ENCODE data around the gene ZSCAN32.

The ZSCAN32 gene

DNA sequence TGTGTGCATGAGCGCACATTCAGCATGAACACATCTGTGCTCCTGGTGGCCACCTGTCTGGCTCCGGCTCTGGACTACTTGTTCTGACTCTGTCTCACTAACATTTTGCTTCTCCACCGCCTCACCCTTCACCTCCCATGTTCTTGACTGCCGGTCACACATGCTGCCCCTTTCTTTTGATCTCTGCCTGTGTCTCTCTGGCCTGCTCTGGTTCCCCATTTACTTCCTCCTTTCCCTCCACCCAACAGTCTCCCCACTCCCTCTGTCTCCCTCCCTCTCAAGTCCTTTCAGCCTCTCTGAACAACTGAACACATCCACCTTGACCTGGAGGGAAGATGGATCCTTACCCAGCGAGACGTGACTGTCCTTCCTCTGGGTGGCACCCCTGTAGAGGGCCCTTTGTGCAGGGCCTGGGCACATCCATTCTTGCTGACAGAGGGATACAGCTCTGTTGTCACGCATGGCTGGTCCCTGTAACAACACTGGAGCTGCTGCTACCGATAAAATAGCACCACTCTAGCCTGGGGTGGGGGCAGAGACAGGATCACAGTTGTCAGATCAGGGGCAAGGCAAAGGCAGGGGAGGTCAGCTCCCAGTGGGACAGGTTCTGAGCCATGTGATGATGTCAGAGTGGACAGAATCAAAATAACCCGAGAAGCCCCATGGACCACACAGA, 11.0 kb downstream of the ZSCAN32 start:
- Histone ChIP-seq H3K36me3 (ENCODE audit: insufficient read depth, low read length) (peaks cover 60% of the 10 kb centered on the region), H3K4me1 (ENCODE audit: insufficient read depth, low read length) (no peaks in the 10 kb centered on the region), H3K27me3 (ENCODE audit: control insufficient read depth in 1 of 2, insufficient read depth in 2 of 2, low read length in 2 of 2) (no peaks in the 10 kb centered on the region), H3K27ac (ENCODE audit: low read depth, low read length) (no peak overlapping the region), H3K9ac (ENCODE audit: low read length) (no peak overlapping the region), H3K4me3 (ENCODE audit: low read depth in 1 of 2, low read length in 2 of 2) (no peak overlapping the region), H3K9me3 (ENCODE audit: low read length) (peaks cover 41% of the 10 kb centered on the region)

DNA sequence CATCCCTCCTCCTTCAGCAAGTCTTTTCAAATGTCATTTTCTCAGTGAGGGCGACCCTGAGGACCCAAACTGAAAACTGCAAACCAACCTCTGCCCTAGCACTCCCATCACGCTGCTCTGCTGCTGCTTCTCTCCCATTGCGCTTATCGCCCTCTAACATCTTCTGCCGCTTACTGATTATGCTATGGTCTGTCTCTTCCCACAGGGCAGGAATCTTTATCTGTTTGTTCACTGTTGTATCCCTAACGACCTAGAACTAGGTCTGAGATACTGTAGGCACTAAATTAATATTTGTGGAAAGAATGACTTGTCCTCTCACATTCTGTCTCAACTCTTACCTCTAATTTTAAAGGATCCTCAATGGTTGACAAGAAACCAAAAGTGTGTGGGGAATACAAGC, 12.5 kb downstream of the ZSCAN32 start:
- no peak overlapping the region for H3K27ac ChIP-seq (ENCODE audit: low read depth, low read length)
- no peak overlapping the region for H3K9ac ChIP-seq (ENCODE audit: low read length)
- no peaks in the 10 kb centered on the region for H3K27me3 ChIP-seq (ENCODE audit: control insufficient read depth in 1 of 2, insufficient read depth in 2 of 2, low read length in 2 of 2)
- H3K36me3 ChIP-seq (ENCODE audit: insufficient read depth, low read length), result peaks cover 60% of the 10 kb centered on the region
- no peaks in the 10 kb centered on the region for H3K4me1 ChIP-seq (ENCODE audit: insufficient read depth, low read length)
- H3K9me3 ChIP-seq (ENCODE audit: low read length), result peaks cover 53% of the 10 kb centered on the region
- H3K4me3 ChIP-seq (ENCODE audit: low read depth in 1 of 2, low read length in 2 of 2), result no peak overlapping the region

DNA sequence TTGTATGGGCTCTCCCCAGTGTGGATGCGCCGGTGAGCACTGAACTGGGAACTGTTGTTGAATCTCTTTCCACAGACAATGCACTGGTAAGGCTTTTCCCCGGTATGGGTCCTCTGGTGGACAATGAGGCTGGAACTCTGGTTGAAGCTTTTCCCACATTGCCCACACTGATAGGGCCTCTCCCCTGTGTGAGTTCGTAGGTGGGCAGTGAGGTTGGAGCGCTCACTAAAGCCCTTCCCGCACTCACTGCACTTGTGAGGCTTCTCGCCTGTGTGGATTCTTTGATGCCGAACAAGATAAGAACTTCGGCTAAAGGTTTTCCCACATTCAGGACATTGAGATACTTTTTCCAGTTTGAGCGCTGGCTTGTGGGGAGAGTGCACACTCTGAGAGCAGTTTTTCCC, 17.8 kb downstream of the ZSCAN32 start:
- peaks cover 36% of the 10 kb centered on the region for H3K36me3 ChIP-seq (ENCODE audit: insufficient read depth, low read length)

DNA sequence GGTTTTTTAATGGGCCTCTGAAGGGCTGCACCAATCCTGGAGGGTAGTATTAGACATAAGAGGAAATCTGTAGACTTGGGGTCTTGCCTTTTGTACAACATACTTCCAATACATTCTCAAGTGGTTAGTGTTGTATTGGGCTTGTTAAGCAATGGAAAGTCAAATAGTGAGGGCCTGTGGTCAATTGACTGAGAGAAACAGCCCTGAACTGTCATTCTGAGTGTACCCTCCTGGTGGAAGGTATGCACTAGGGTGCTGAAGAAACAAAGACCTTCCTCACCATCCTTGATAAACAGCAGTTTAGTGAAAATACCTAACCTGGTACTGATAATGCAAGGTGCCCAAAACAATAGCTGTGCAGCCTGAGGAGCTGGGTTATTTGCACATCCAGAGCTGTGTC, 22.9 kb downstream of the ZSCAN32 start:
- peaks cover 8% of the 10 kb centered on the region for H3K36me3 ChIP-seq (ENCODE audit: insufficient read depth, low read length)
- H3K27me3 ChIP-seq (ENCODE audit: control insufficient read depth in 1 of 2, insufficient read depth in 2 of 2, low read length in 2 of 2), result no peaks in the 10 kb centered on the region
- peaks cover 44% of the 10 kb centered on the region for H3K9me3 ChIP-seq (ENCODE audit: low read length)
- H3K4me1 ChIP-seq (ENCODE audit: insufficient read depth, low read length), result no peaks in the 10 kb centered on the region
- H3K27ac ChIP-seq (ENCODE audit: low read depth, low read length), result no peak overlapping the region
- H3K4me3 ChIP-seq (ENCODE audit: low read depth in 1 of 2, low read length in 2 of 2), result no peak overlapping the region
- H3K9ac ChIP-seq (ENCODE audit: low read length), result no peak overlapping the region

More for the DNA sequence above, 17.8 kb downstream of the ZSCAN32 start:
- no peak overlapping the region for H3K9ac ChIP-seq (ENCODE audit: low read length)
- H3K4me1 ChIP-seq (ENCODE audit: insufficient read depth, low read length), result no peaks in the 10 kb centered on the region
- H3K27ac ChIP-seq (ENCODE audit: low read depth, low read length), result no peak overlapping the region
- H3K4me3 ChIP-seq (ENCODE audit: low read depth in 1 of 2, low read length in 2 of 2), result peak overlapping the region in 1 of 2 donors; percentile 30
- peaks cover 67% of the 10 kb centered on the region for H3K9me3 ChIP-seq (ENCODE audit: low read length)
- no peaks in the 10 kb centered on the region for H3K27me3 ChIP-seq (ENCODE audit: control insufficient read depth in 1 of 2, insufficient read depth in 2 of 2, low read length in 2 of 2)

DNA sequence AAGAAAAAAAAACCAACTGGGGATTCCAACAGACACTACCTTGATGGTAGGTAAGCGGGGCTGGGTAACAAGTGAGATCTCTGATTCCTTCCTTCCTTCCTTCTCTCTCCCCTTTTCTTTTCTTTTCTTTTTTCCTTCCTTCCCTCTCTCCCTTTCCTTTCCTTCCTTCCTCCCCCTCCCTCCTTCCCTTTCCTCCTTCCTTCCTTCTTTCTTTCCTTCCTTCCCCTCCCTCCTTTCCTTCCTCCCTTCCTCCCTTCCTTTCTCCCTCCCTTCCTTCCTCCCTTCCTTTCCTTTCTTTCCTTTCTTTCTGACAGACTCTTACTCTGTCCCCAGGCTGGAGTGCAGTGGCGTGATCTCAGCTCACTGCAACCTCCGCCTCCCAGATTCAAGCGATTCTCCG, 25.1 kb downstream of the ZSCAN32 start:
- Histone ChIP-seq H3K9me3 (ENCODE audit: low read length) (peaks cover 23% of the 10 kb centered on the region), H3K27ac (ENCODE audit: low read depth, low read length) (no peak overlapping the region), H3K36me3 (ENCODE audit: insufficient read depth, low read length) (no peaks in the 10 kb centered on the region), H3K27me3 (ENCODE audit: control insufficient read depth in 1 of 2, insufficient read depth in 2 of 2, low read length in 2 of 2) (no peaks in the 10 kb centered on the region), H3K4me3 (ENCODE audit: low read depth in 1 of 2, low read length in 2 of 2) (no peak overlapping the region), H3K9ac (ENCODE audit: low read length) (no peak overlapping the region), H3K4me1 (ENCODE audit: insufficient read depth, low read length) (no peaks in the 10 kb centered on the region)

DNA sequence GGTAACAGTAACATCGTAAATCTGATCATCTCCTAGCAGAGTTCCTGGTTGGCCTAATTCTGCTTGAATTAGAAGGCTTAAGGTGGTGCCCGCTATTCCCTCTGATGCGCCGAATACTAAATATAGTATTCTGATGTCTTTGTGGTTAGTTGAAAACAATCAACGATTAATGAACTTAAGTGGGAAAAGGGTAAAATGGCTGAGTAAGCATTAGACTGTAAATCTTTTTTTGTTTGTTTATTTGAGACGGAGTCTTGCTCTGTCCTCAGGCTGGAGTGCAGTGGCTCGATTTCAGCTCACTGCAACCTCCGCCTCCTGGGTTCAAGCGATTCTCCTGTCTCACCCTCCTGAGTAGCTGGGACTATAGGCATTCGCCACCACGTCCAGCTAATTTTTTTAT, 31.7 kb downstream of the ZSCAN32 start:
- Histone ChIP-seq H3K27ac (ENCODE audit: low read depth, low read length) (no peak overlapping the region), H3K36me3 (ENCODE audit: insufficient read depth, low read length) (no peaks in the 10 kb centered on the region), H3K9ac (ENCODE audit: low read length) (no peak overlapping the region), H3K4me3 (ENCODE audit: low read depth in 1 of 2, low read length in 2 of 2) (no peak overlapping the region), H3K9me3 (ENCODE audit: low read length) (no peaks in the 10 kb centered on the region), H3K27me3 (ENCODE audit: control insufficient read depth in 1 of 2, insufficient read depth in 2 of 2, low read length in 2 of 2) (no peaks in the 10 kb centered on the region), H3K4me1 (ENCODE audit: insufficient read depth, low read length) (no peaks in the 10 kb centered on the region)

DNA sequence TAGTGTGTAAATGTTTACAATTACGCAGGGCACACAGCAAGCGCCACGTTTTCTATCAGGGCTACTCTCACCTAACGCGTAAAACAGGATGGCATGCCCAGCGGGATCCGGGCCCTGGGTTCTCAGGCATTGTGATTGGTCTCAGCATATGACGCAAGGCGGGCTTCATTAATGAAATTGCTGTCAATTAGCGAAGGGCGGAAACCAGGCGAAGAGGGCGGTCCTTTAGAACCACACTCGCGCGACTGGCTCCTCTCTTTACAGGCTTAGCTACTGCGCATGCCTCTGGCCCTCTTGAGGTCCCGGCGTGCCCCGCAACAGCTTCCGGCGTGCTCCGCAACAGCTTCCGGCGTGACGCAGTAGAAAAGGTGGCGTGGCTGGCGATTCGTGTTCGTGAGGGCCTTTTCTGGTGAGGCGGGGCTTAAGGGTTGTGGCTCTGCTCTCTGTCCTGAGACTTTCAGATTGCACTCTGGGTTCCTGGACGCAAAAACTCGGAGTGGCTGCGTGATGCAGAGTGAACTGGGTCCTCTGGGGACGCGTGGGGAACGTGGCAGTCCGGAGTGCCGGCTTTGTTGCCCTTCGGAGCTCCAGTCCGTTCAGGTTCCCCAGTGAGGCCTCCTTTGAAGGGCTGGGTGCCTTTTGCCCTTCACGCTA, 35.9 kb downstream of the ZSCAN32 start:
- no peaks in the 10 kb centered on the region for H3K4me1 ChIP-seq (ENCODE audit: insufficient read depth, low read length)
- no peaks in the 10 kb centered on the region for H3K27me3 ChIP-seq (ENCODE audit: control insufficient read depth in 1 of 2, insufficient read depth in 2 of 2, low read length in 2 of 2)
- H3K27ac ChIP-seq (ENCODE audit: low read depth, low read length), result peak overlapping the region; percentile 77
- no peaks in the 10 kb centered on the region for H3K36me3 ChIP-seq (ENCODE audit: insufficient read depth, low read length)
- peak overlapping the region; percentile 62 to 69 for H3K4me3 ChIP-seq (ENCODE audit: low read depth in 1 of 2, low read length in 2 of 2)
- H3K9ac ChIP-seq (ENCODE audit: low read length), result no peak overlapping the region
- H3K9me3 ChIP-seq (ENCODE audit: low read length), result no peaks in the 10 kb centered on the region

DNA sequence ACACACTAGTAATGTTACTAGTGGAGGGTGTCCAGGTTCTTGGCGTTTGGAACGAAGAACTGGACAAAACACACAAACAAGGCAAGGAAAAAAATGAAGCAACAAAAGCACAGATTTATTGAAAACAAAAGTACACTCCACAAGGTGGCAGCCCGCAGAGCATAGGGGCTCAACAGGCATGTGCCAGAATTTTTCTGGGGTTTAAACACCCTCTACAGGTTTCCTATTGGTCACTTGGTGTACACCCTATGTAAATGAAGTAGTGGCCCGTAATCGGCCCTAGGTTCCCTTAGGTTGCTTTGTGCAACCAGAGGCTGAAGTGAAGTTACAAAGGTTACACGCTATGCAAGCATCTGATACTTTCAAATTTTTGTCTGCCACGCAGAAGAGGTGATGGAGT, 37.0 kb downstream of the ZSCAN32 start:
- Histone ChIP-seq H3K4me3 (ENCODE audit: low read depth in 1 of 2, low read length in 2 of 2) (no peak overlapping the region), H3K27ac (ENCODE audit: low read depth, low read length) (no peak overlapping the region), H3K27me3 (ENCODE audit: control insufficient read depth in 1 of 2, insufficient read depth in 2 of 2, low read length in 2 of 2) (no peaks in the 10 kb centered on the region), H3K9me3 (ENCODE audit: low read length) (no peaks in the 10 kb centered on the region), H3K4me1 (ENCODE audit: insufficient read depth, low read length) (no peaks in the 10 kb centered on the region), H3K36me3 (ENCODE audit: insufficient read depth, low read length) (no peaks in the 10 kb centered on the region), H3K9ac (ENCODE audit: low read length) (no peak overlapping the region)

DNA sequence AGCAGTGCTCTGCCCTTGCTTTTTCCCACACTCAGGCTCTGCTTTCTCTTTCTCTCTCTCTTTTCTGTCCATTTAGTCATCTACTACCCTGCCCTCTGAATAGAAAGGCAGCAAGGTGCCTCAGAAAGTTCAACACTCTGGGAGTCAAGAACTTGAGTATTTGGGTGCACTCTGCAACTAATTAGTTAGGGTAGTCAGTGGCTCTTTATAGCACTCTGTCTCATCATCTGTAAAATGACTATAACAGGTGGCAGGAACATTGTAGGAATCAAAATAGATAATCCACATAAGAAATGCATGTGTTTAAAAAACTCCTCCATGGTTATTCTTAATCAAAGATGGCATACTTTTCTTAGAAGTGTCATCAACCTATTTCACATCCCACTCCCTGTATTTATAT, 37.9 kb downstream of the ZSCAN32 start:
- Histone ChIP-seq H3K27ac (ENCODE audit: low read depth, low read length) (no peak overlapping the region), H3K9me3 (ENCODE audit: low read length) (no peaks in the 10 kb centered on the region), H3K9ac (ENCODE audit: low read length) (no peak overlapping the region), H3K4me3 (ENCODE audit: low read depth in 1 of 2, low read length in 2 of 2) (no peak overlapping the region), H3K4me1 (ENCODE audit: insufficient read depth, low read length) (no peaks in the 10 kb centered on the region), H3K27me3 (ENCODE audit: control insufficient read depth in 1 of 2, insufficient read depth in 2 of 2, low read length in 2 of 2) (no peaks in the 10 kb centered on the region), H3K36me3 (ENCODE audit: insufficient read depth, low read length) (no peaks in the 10 kb centered on the region)

DNA sequence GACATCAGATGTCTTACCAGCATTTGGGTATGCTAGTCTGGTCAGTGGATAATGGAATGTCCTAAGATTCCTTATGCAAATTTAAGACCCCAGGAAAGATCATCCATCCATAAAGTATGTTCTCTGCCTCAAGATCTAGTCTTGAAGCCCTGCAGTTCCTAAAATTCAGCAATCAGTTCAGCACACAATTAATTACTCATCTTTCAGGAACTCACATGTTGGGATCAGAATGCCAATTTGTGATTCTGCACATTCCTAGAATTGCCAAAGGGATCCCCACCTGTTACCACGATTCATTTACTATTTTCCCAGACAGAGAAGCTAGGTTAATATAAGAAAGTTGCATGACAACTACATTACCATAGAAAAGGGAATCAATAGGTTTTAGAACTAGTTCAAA, 41.9 kb downstream of the ZSCAN32 start:
- Histone ChIP-seq H3K4me3 (ENCODE audit: low read depth in 1 of 2, low read length in 2 of 2) (no peak overlapping the region), H3K4me1 (ENCODE audit: insufficient read depth, low read length) (no peaks in the 10 kb centered on the region), H3K9ac (ENCODE audit: low read length) (no peak overlapping the region), H3K27me3 (ENCODE audit: control insufficient read depth in 1 of 2, insufficient read depth in 2 of 2, low read length in 2 of 2) (no peaks in the 10 kb centered on the region), H3K36me3 (ENCODE audit: insufficient read depth, low read length) (no peaks in the 10 kb centered on the region), H3K9me3 (ENCODE audit: low read length) (no peaks in the 10 kb centered on the region), H3K27ac (ENCODE audit: low read depth, low read length) (no peak overlapping the region)

DNA sequence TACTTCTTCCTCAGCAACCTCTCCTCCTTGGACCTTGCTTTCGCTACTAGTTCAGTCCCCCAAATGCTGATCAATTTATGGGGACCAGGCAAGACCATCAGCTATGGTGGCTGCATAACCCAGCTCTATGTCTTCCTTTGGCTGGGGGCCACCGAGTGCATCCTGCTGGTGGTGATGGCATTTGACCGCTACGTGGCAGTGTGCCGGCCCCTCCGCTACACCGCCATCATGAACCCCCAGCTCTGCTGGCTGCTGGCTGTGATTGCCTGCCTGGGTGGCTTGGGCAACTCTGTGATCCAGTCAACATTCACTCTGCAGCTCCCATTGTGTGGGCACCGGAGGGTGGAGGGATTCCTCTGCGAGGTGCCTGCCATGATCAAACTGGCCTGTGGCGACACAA, 44.7 kb downstream of the ZSCAN32 start:
- no peaks in the 10 kb centered on the region for H3K36me3 ChIP-seq (ENCODE audit: insufficient read depth, low read length)
- no peaks in the 10 kb centered on the region for H3K4me1 ChIP-seq (ENCODE audit: insufficient read depth, low read length)
- no peaks in the 10 kb centered on the region for H3K27me3 ChIP-seq (ENCODE audit: control insufficient read depth in 1 of 2, insufficient read depth in 2 of 2, low read length in 2 of 2)
- no peak overlapping the region for H3K27ac ChIP-seq (ENCODE audit: low read depth, low read length)
- no peak overlapping the region for H3K9ac ChIP-seq (ENCODE audit: low read length)
- H3K4me3 ChIP-seq (ENCODE audit: low read depth in 1 of 2, low read length in 2 of 2), result no peak overlapping the region
- no peaks in the 10 kb centered on the region for H3K9me3 ChIP-seq (ENCODE audit: low read length)

DNA sequence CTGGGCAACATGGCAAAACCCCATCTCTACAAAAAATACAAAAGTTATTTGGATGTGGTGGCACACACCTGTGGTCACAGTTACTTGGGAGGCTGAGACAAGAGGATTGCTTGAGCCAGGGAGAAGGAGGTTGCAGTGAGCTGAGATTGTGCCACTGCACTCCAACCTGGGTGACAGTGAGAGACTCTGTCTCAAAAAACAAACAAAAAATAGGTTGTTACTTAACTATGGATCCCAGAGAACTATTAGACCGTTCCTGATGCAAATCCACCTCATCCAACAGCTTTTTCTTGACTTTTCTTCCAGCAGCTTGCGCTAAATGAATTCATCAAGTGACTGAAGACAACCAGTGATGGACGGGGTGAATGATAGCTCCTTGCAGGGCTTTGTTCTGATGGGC, 45.2 kb downstream of the ZSCAN32 start, which contains the start of gene OR2C1:
OR2C1 (plus strand) TSS at position 301 of the 400 bp plus-strand sequence; CDS start at position 353, 52 bp downstream.
- no peak within 1 kb of the TSS for H3K4me3 ChIP-seq (ENCODE audit: low read depth in 1 of 2, low read length in 2 of 2)
- no peaks in the 10 kb centered on the region for H3K36me3 ChIP-seq (ENCODE audit: insufficient read depth, low read length)
- no peaks in the 10 kb centered on the region for H3K4me1 ChIP-seq (ENCODE audit: insufficient read depth, low read length)
- no peak within 1 kb of the TSS for H3K27ac ChIP-seq (ENCODE audit: low read depth, low read length)
- no peaks in the 10 kb centered on the region for H3K9me3 ChIP-seq (ENCODE audit: low read length)
- H3K9ac ChIP-seq (ENCODE audit: low read length), result no peak within 1 kb of the TSS
- no peaks in the 10 kb centered on the region for H3K27me3 ChIP-seq (ENCODE audit: control insufficient read depth in 1 of 2, insufficient read depth in 2 of 2, low read length in 2 of 2)

Data from muscle layer of colon (tissue), 2 donors.